GM20431 (cell line): ENCODE measurements around the gene OR12D3.
"Not testable (repeated sequence)": the region's sequence is repeated elsewhere in the genome, so short reads cannot be mapped to it uniquely, and the experiment has no call there.

ENCODE experiments used
- in situ Hi-C: fragments of 300-500 bp; cut with MseI, MboI; formaldehyde crosslinking; loops from one replicate; pipeline ENCODE4 v1.15.0; 2020; ENCODE audit warnings: low sequenced_read_pairs; ENCODE audit not compliant: unreplicated experiment

Gene OR12D3

GRCh38 chr6:29375191-29375590 is at the start of gene OR12D3:
OR12D3 (minus strand) TSS chr6:29375291; CDS start chr6:29375287, 4 bp downstream.
- in situ Hi-C loops, result no loop called here

DNA sequence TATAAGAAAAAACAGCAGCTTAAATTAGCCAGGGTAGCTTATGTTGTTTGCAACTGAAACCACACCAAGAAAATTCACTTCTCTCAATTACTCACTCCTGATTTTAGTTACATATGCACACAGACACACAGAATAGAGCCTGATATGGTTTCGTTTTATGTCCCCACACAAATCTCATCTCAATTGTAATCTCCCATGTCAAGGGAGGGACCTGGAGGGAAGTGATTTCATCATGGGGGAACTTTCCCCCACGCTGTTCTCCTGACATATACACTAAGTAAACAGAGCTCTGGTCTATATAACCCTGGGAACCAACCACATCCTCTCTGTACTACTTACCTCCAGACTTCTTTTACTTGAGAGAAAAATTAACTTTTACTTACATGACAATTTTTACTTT is 49.5 kb upstream of the OR12D3 start:
- in situ Hi-C loops, result no loop called here

- in situ Hi-C loops, result no loop called here
Observed at GRCh38 chr6:29424168-29424567, 49.1 kb upstream of the OR12D3 start.

- in situ Hi-C loops, result no loop called here
Observed at GRCh38 chr6:29419516-29419915, 44.4 kb upstream of the OR12D3 start.

GRCh38 chr6:29414588-29414987 is 39.5 kb upstream of the OR12D3 start, which contains the start of gene OR12D1:
OR12D1 (plus strand) TSS chr6:29414928.
- in situ Hi-C loops, result no loop called here

DNA sequence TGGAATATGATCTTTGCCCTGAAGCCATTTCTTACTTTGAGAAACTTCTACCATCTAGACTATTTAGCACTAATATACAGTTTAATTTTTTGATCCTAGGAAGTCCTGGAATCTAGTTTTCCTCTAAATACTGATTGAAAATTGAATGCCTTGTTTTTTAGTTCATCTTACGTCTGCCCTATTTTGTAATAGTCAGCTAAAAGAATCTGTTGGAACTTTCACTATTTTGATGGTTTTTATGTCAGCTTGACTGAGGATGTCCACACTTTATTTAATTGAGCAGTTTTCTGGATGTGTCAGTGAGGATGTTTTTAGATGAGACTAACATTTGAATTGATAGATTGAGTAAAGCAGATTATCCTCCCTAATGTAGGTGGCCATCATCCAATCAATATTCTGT is 28.7 kb upstream of the OR12D3 start:
- in situ Hi-C loops, result no loop called here

DNA sequence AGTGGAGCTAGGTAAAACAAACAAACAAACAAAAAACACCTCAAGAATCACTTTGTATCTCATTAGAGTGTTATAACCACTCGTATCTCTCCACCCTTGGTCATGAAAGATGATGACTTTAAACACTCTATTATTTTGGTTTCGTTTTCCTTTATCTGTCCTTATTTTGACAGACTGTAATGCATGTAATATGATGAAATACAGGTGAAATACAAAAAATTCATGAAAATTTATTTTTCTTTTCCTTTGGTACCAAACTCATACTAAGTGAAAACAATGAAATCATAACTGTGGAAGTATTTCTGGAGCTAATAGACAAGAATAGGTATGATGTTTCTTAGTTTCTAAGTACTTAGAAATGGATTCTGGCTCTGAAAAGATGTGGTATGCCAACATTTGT is 24.4 kb upstream of the OR12D3 start:
- in situ Hi-C loops, result no loop called here

GRCh38 chr6:29395331-29395730 is 20.2 kb upstream of the OR12D3 start, which contains the start of gene OR12D2:
OR12D2 (plus strand) TSS chr6:29395631; CDS start chr6:29396700, 1,069 bp downstream.
- in situ Hi-C loops, result no loop called here

DNA sequence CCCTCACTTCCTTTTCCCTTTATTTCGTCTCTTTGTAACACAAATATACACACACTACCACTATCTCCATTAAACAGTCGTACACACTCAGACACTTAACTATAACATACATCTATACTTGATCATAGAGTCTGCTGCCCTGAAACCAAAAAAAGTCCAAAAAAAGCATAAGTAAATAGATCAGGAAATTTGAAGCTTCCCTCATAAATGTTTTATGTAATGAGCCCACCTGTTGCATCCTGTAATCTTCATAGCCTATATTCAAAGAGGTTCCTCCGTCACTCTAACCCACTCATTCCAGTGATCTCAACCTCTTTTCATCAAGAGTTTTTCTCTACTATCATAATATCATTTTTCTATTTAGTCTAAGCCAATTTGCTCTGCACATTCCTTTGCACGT is 13.4 kb upstream of the OR12D3 start:
- in situ Hi-C loops, result no loop called here

GRCh38 chr6:29376003-29376402 is 912 bp upstream of the OR12D3 start:
- in situ Hi-C loops, result no loop called here

GRCh38 chr6:29368765-29369164 is 6.3 kb downstream of the OR12D3 start, which contains the start of gene OR5V1:
OR5V1 (minus strand) TSS chr6:29368865; CDS start chr6:29356195, 12,670 bp downstream.
- in situ Hi-C loops, result no loop called here

- in situ Hi-C loops, result no loop called here
Observed at GRCh38 chr6:29355603-29356002, 19.5 kb downstream of the OR12D3 start.

- in situ Hi-C loops, result no loop called here
Observed at GRCh38 chr6:29354980-29355379, 20.1 kb downstream of the OR12D3 start.

DNA sequence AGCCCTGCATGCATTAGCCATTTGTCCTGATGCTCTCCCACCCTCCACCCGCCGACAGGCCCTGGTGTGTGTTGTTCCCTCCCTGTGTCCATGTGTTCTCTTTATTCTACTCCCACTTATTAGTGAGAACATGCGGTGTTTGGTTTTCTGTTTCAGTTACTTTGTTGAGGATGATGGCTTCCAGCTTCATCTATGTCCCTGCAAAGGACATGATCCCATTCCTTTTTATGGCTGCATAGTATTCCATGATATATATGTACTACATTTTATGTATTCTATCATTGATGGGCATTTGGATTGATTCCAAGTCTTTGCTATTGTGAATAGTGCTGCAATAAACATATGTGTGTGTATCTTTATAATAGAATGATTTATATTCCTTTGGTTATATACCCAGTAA is 25.7 kb downstream of the OR12D3 start:
- in situ Hi-C loops, result not testable (repeated sequence)

GRCh38 chr6:29345380-29345779 is 29.7 kb downstream of the OR12D3 start:
- in situ Hi-C loops, result no loop called here

DNA sequence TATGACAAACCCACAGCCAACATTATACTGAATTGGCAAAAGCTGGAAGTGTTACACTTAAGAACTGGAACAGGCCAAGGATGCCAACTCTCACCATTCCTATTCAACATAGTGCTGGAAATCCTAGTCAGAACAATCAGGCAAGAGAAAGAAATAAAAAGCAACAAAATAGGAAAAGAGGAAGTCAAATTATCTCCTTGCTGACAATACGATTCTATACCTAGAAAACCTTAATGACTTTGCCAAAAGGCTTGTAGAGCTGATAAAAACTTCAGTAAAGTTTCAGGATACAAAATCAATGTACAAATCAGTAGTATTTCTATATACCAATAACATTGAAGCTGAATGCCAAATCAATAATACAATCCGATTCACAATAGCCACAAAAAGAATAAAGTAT is 38.8 kb downstream of the OR12D3 start:
- in situ Hi-C loops, result no loop called here

GRCh38 chr6:29332676-29333075 is 42.4 kb downstream of the OR12D3 start:
- in situ Hi-C loops, result no loop called here

DNA sequence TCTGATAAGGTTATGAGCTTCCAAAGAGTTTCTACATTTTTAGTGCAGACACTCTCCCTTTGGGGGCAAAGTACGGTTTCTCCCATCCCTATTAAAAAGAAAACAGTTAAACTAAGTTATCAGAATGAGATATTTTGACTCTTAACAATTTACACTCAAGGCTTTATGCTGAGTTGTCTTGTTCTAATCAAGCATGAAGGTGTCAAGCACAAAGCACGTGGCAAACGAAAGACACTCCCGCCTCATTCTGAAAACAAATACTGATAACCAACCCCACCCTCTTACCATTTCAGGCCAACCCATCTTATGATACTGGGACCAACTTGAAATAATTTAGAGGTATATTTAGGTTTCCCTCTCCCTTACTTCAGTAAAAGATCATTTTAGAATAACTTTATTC is 49.3 kb downstream of the OR12D3 start:
- in situ Hi-C loops, result no loop called here
